ENCODE data around the gene SLC4A1.

GRCh38 chr17:44279346-44279665 lies 11.4 kb upstream of the SLC4A1 start:
- TF ChIP-seq CTCF (IDR thresholded peaks at IDR 0.05) (no peak), POLR2A (IDR thresholded peaks at IDR 0.05) (no peak), POLR2AphosphoS5 (IDR thresholded peaks at IDR 0.05) (no peak)

Measured in breast epithelium (tissue), 3 donors.